ENCODE measurements around the gene E2F7. TPM values are rescaled to one million over a fixed set of nuclear protein-coding genes. Genes with fewer than 3 reads are reported as not detected.
"Not testable (repeated sequence)": the region's sequence is repeated elsewhere in the genome, so short reads cannot be mapped to it uniquely, and the experiment has no call there.

The E2F7 gene, protein sequence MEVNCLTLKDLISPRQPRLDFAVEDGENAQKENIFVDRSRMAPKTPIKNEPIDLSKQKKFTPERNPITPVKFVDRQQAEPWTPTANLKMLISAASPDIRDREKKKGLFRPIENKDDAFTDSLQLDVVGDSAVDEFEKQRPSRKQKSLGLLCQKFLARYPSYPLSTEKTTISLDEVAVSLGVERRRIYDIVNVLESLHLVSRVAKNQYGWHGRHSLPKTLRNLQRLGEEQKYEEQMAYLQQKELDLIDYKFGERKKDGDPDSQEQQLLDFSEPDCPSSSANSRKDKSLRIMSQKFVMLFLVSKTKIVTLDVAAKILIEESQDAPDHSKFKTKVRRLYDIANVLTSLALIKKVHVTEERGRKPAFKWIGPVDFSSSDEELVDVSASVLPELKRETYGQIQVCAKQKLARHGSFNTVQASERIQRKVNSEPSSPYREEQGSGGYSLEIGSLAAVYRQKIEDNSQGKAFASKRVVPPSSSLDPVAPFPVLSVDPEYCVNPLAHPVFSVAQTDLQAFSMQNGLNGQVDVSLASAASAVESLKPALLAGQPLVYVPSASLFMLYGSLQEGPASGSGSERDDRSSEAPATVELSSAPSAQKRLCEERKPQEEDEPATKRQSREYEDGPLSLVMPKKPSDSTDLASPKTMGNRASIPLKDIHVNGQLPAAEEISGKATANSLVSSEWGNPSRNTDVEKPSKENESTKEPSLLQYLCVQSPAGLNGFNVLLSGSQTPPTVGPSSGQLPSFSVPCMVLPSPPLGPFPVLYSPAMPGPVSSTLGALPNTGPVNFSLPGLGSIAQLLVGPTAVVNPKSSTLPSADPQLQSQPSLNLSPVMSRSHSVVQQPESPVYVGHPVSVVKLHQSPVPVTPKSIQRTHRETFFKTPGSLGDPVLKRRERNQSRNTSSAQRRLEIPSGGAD
- total RNA-seq = 14.3 and 17.7 TPM in 2 replicates

DNA sequence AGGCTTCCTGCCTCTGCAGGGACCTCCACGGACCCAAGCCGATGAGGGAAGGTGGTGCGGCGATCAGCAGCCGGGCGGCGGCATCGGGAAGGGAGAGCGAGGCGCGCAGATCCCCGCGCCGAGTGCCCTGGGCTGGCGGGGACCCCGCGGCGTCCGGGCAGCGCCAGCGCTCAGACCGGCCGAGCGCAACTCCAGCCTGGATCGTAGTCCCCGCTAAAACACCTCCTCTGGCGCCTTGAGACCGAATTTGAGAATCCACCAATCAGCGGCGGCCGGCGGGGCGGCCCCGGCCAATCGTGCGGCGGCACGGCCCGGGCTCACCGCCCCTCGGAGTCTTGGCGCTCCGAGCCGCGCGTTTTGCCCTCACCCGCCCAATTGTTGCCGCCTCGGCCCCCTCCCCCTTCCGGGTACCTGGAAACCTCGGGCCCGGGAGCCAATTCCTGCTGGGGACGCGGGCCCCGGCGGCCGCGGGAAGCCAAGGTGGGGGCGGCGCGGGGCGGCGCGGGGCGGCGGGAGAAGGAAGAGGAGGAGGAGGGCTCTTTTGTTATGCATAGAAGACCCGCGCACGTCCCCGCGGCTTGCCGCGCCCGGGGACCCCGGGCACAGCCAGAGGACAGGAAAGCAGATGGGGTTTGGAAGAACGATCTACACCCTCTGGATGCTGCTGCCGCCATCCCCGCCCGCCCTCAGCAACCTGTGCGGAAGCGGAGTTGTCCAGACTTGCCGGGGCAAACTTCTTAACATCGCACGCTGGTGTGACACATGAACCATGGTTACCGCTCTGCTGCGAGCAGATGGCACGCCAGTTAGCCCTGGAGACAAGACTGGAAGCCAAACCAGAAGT lies at the start of gene E2F7:
TSS of gene E2F7 (minus strand) at position 209 of the 844 bp plus-strand sequence. CDS start 934 bp downstream, outside the sequence.
- H3K27ac Mint-ChIP-seq = peak within 1 kb of the TSS; percentile 58
- H3K36me3 Mint-ChIP-seq (ENCODE audit: low read depth) = peaks cover 32% of the 10 kb centered on the region
- H3K4me1 Mint-ChIP-seq (ENCODE audit: low read depth) = peaks cover 33% of the 10 kb centered on the region
- peaks cover 8% of the 10 kb centered on the region for H3K27me3 Mint-ChIP-seq (ENCODE audit: low read depth)
- intact Hi-C loops (cut with micrococcal nuclease) = loop anchor here (5.0 kb wide), 1 partner anchor 303 kb away; the partner anchor contains the start of gene ZDHHC17
- DNase-seq (ENCODE audit: low spot score) = peak; percentile 87
- peak within 1 kb of the TSS; percentile 88 for H3K4me3 Mint-ChIP-seq (ENCODE audit: low read depth)
- H3K9me3 Mint-ChIP-seq = no peaks in the 10 kb centered on the region

DNA sequence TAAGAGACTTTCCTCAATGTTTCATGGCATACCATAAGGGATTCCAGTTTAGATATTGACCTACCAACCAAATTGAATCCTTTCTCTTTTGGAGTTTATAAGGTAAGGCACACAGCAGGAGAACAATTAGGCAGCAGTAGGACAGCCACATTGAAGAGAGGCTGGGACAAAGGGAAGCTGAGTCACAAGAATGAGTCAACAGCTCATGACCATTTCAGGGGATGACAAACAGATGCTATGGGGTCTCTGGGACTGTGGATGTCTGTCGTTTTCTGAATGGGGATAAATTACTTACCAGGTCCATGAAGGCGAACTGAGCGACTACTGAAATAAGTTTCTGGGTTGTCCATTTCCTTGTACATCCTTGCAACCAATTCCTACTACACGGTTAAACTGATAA lies 48.6 kb upstream of the E2F7 start:
- no peaks in the 10 kb centered on the region for H3K36me3 Mint-ChIP-seq (ENCODE audit: low read depth)
- intact Hi-C loops (cut with micrococcal nuclease) = no loop called here
- H3K9me3 Mint-ChIP-seq = peaks cover 7% of the 10 kb centered on the region
- no peaks in the 10 kb centered on the region for H3K27me3 Mint-ChIP-seq (ENCODE audit: low read depth)
- DNase-seq (ENCODE audit: low spot score) = no peak
- no peak overlapping the region for H3K27ac Mint-ChIP-seq
- no peak overlapping the region for H3K4me3 Mint-ChIP-seq (ENCODE audit: low read depth)
- H3K4me1 Mint-ChIP-seq (ENCODE audit: low read depth) = no peaks in the 10 kb centered on the region

DNA sequence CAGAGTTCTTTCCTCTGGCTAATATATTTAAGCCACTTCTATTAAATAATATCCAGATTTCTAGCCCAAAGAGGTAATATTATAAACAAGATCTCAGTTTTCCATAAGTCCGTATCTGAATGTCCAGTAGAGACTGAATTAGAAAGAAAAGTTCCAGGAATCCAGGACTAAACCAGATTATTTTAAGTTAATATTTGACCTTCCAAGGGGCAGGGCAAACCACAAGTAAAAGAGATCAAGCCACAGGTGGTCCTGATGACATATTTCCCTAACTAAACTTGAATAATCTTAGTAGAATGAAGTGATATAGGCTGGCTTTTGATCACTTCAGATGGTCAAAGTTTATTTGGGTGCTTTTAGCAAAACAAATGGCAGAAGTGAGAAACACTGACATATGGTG lies 43.3 kb upstream of the E2F7 start:
- H3K4me1 Mint-ChIP-seq (ENCODE audit: low read depth) = no peaks in the 10 kb centered on the region
- peaks cover 7% of the 10 kb centered on the region for H3K9me3 Mint-ChIP-seq
- DNase-seq (ENCODE audit: low spot score) = no peak
- no peak overlapping the region for H3K27ac Mint-ChIP-seq
- intact Hi-C loops (cut with micrococcal nuclease) = no loop called here
- no peaks in the 10 kb centered on the region for H3K36me3 Mint-ChIP-seq (ENCODE audit: low read depth)
- H3K4me3 Mint-ChIP-seq (ENCODE audit: low read depth) = no peak overlapping the region
- H3K27me3 Mint-ChIP-seq (ENCODE audit: low read depth) = peaks cover 4% of the 10 kb centered on the region

DNA sequence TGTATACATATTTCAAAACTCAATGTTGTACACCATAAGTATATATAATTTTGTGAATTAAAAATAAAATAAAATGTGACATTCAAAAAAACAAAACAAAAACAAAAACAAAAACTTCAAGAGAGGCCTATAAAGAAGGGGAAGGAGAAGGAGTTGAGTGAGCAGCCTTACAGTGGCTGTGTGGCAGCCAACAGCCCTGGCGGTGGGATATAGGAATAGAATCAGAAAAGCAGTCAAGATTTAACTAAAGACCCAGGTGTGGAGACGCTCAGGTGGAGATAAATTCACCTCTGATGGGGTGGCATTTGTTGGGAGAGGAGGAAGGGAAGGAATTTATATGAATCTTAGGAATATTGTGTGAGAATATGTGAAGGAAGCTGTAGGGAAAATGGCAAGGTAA lies 41.8 kb upstream of the E2F7 start:
- Mint-ChIP-seq H3K27ac (no peak overlapping the region), H3K9me3 (peaks cover 7% of the 10 kb centered on the region), H3K4me1 (ENCODE audit: low read depth) (no peaks in the 10 kb centered on the region), H3K36me3 (ENCODE audit: low read depth) (no peaks in the 10 kb centered on the region), H3K4me3 (ENCODE audit: low read depth) (no peak overlapping the region), H3K27me3 (ENCODE audit: low read depth) (peaks cover 4% of the 10 kb centered on the region)
- DNase-seq (ENCODE audit: low spot score) = no peak
- intact Hi-C loops (cut with micrococcal nuclease) = no loop called here

DNA sequence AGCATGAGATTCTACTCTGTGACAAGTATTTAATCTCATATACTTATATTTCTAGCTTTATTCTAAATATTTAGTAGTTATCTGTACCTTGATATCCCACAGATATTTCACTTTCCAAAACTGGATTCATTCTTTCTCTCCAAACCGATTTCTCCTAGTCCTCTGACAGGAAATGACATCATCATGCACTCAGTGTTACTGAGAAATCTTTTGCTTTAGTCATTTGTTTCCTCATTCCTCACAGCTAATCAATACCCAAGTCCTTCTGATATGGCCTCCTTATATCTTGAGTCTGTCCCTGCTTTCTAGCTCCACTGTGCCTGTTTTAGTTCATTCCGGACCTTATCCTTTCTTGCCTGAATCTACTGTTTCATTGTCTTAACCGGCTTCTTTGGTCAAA lies 39.4 kb upstream of the E2F7 start:
- no peak overlapping the region for H3K4me3 Mint-ChIP-seq (ENCODE audit: low read depth)
- no peaks in the 10 kb centered on the region for H3K36me3 Mint-ChIP-seq (ENCODE audit: low read depth)
- H3K27me3 Mint-ChIP-seq (ENCODE audit: low read depth) = peaks cover 4% of the 10 kb centered on the region
- no peak overlapping the region for H3K27ac Mint-ChIP-seq
- no peaks in the 10 kb centered on the region for H3K4me1 Mint-ChIP-seq (ENCODE audit: low read depth)
- DNase-seq (ENCODE audit: low spot score) = no peak
- intact Hi-C loops (cut with micrococcal nuclease) = no loop called here
- H3K9me3 Mint-ChIP-seq = no peaks in the 10 kb centered on the region

DNA sequence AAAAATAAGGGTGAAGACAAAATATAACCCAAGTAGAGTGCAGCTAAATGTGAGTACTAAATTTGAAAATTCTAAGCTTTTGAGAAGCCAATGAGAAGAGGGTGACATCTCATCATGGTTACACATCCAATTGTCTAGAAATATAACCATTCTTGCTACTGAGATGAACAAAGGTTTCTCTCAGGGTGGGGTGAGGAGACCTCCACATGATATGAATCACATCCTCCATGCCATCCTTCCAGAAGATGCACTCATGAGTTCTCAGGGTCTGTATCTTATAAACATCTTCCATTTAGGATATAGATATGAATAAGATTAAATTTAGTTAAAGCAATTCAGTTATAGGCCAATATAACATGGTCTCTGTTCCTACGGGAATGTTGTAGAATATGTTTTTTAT lies 38.9 kb upstream of the E2F7 start:
- no peak for DNase-seq (ENCODE audit: low spot score)
- Mint-ChIP-seq H3K36me3 (ENCODE audit: low read depth) (no peaks in the 10 kb centered on the region), H3K9me3 (no peaks in the 10 kb centered on the region), H3K27me3 (ENCODE audit: low read depth) (peaks cover 4% of the 10 kb centered on the region), H3K4me3 (ENCODE audit: low read depth) (no peak overlapping the region), H3K4me1 (ENCODE audit: low read depth) (no peaks in the 10 kb centered on the region), H3K27ac (no peak overlapping the region)
- intact Hi-C loops (cut with micrococcal nuclease) = no loop called here

DNA sequence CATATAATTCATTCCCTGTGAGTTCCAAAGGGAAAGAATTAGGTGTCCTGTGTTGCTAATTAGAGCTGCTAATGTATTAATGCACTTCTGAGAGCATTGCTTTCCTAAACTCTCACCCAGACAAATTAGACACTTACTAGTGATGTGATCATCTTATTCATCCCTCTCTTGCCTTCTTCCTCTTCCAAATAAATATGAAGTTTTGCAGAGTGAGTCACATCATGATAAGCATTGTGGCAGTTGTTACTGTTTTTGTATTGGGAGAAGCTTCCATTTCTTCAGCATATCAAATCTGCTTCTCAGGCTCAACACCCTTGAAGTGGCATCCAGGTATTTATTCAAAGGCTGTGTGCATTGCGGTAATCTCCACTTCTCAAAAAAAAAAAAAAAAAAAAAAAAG lies 37.3 kb upstream of the E2F7 start:
- H3K9me3 Mint-ChIP-seq = no peaks in the 10 kb centered on the region
- intact Hi-C loops (cut with micrococcal nuclease) = no loop called here
- no peak overlapping the region for H3K4me3 Mint-ChIP-seq (ENCODE audit: low read depth)
- H3K27me3 Mint-ChIP-seq (ENCODE audit: low read depth) = peaks cover 4% of the 10 kb centered on the region
- no peaks in the 10 kb centered on the region for H3K4me1 Mint-ChIP-seq (ENCODE audit: low read depth)
- no peaks in the 10 kb centered on the region for H3K36me3 Mint-ChIP-seq (ENCODE audit: low read depth)
- H3K27ac Mint-ChIP-seq = no peak overlapping the region
- no peak for DNase-seq (ENCODE audit: low spot score)

DNA sequence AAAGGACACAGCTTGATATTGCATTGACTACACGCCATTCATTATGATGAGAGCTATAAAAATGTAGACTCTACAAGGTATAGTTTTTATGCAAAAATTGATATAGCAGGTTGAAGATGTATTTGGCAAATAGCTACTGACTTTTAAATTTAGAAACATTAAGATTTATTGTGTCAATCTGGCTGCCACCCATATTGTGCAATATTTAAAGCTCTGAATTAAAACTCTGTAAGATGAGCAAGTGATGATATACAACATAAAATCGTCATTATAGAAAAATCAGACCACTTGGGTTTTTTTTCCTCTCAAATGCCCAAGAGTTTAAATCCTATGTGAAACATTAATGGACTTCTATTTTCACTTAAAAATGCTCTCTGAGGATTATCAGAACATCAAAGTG lies 36.8 kb upstream of the E2F7 start:
- Mint-ChIP-seq H3K4me1 (ENCODE audit: low read depth) (no peaks in the 10 kb centered on the region), H3K9me3 (no peaks in the 10 kb centered on the region), H3K27ac (no peak overlapping the region), H3K27me3 (ENCODE audit: low read depth) (peaks cover under 1% of the 10 kb centered on the region), H3K4me3 (ENCODE audit: low read depth) (no peak overlapping the region), H3K36me3 (ENCODE audit: low read depth) (no peaks in the 10 kb centered on the region)
- intact Hi-C loops (cut with micrococcal nuclease) = no loop called here
- DNase-seq (ENCODE audit: low spot score) = no peak

DNA sequence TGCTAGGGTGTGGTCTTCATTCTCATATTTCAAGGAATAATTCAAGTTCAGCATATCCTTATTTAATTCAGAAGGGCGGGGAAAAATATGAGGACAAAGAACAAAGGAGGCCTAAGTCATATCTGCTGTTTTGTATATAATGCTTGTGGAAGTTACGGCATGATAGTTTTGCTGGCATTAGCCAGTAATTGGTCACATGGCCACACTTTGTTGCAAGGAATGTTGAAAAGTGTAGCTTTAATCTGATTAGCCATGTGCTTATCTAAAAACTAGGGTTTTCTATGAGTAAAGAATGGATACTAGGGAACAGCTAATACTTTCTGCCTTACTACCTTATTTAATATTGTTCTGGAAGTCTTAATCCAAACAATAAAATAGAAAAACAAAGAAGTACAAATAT lies 34.4 kb upstream of the E2F7 start:
- H3K4me1 Mint-ChIP-seq (ENCODE audit: low read depth) = no peaks in the 10 kb centered on the region
- no peak for DNase-seq (ENCODE audit: low spot score)
- no peaks in the 10 kb centered on the region for H3K27me3 Mint-ChIP-seq (ENCODE audit: low read depth)
- H3K36me3 Mint-ChIP-seq (ENCODE audit: low read depth) = no peaks in the 10 kb centered on the region
- H3K9me3 Mint-ChIP-seq = no peaks in the 10 kb centered on the region
- intact Hi-C loops (cut with micrococcal nuclease) = no loop called here
- no peak overlapping the region for H3K4me3 Mint-ChIP-seq (ENCODE audit: low read depth)
- H3K27ac Mint-ChIP-seq = no peak overlapping the region

DNA sequence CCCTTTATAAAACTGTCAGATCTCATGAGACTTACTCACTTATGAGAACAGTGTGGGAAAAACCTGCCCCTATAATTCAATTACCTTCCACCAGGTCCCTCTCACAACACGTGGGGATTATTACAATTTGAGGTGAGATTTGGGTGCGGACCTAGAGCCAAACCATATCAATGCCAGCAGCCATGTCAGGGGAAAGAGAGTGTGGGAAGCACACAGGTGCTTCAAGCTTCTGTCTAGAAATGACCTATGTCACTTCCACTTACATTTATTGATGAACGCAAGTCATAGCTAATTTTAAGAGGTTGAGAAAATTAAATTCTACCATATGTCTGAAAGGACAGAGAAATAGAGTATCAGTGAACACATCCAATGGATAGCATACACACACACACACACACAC lies 32.5 kb upstream of the E2F7 start:
- no peaks in the 10 kb centered on the region for H3K4me1 Mint-ChIP-seq (ENCODE audit: low read depth)
- H3K9me3 Mint-ChIP-seq = no peaks in the 10 kb centered on the region
- H3K4me3 Mint-ChIP-seq (ENCODE audit: low read depth) = no peak overlapping the region
- H3K27me3 Mint-ChIP-seq (ENCODE audit: low read depth) = no peaks in the 10 kb centered on the region
- H3K36me3 Mint-ChIP-seq (ENCODE audit: low read depth) = no peaks in the 10 kb centered on the region
- DNase-seq (ENCODE audit: low spot score) = no peak
- no peak overlapping the region for H3K27ac Mint-ChIP-seq
- intact Hi-C loops (cut with micrococcal nuclease) = no loop called here

DNA sequence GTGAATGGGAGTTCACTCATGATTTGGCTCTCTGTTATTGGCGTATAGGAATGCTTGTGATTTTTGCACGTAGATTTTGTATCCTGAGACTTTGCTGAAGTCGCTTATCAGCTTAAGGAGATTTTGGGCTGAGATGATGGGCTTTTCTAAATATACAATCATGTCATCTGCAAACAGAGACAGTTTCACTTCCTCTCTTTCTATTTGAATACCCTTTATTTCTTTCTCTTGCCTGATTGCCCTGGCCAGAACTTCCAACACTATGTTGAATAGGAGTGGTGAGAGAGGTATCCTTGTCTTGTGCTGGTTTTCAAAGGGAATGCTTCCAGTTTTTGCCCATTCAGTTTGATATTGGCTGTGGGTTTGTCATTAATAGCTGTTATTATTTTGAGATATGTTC lies 26.9 kb upstream of the E2F7 start:
- DNase-seq (ENCODE audit: low spot score); H3K27me3 Mint-ChIP-seq (ENCODE audit: low read depth); H3K9me3 Mint-ChIP-seq; H3K4me1 Mint-ChIP-seq (ENCODE audit: low read depth); H3K27ac Mint-ChIP-seq; H3K36me3 Mint-ChIP-seq (ENCODE audit: low read depth); H3K4me3 Mint-ChIP-seq (ENCODE audit: low read depth); intact Hi-C loops (cut with micrococcal nuclease): not testable (repeated sequence)

DNA sequence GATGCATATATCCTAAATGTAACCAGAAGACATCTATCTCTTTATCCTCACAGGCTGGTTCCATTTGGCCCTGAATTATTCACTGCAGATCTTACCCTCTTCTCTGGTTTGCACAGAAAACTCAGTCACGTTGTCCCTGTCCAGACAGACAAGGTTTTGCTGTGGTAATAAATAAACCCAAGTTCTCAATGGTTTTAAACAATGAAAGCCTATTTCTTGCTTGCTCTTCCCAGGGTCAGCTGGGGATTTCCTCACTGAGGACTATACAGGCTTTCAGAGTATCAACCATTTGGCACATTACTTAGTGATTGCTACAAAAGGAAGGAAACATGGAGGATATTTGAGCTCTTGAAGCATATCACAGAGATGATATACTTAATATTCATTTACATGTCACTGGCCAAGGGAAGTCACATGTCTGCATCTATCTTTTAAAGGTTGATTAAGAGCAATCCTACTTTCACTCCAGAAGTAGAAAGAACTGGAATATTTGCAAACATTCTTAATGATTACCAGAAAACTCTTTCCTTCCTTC lies 24.4 kb upstream of the E2F7 start:
- intact Hi-C loops (cut with micrococcal nuclease) = no loop called here
- no peak for DNase-seq (ENCODE audit: low spot score)

More for the DNA sequence above, 24.4 kb upstream of the E2F7 start:
- no peaks in the 10 kb centered on the region for H3K9me3 Mint-ChIP-seq
- H3K4me3 Mint-ChIP-seq (ENCODE audit: low read depth) = no peak overlapping the region
- H3K27me3 Mint-ChIP-seq (ENCODE audit: low read depth) = no peaks in the 10 kb centered on the region
- H3K4me1 Mint-ChIP-seq (ENCODE audit: low read depth) = no peaks in the 10 kb centered on the region
- H3K36me3 Mint-ChIP-seq (ENCODE audit: low read depth) = no peaks in the 10 kb centered on the region
- no peak overlapping the region for H3K27ac Mint-ChIP-seq
